ENCODE data around the gene NCOR2. TPM values are rescaled to one million over a fixed set of nuclear protein-coding genes. Genes with fewer than 3 reads are reported as not detected.

The NCOR2 gene
- total and polyA plus RNA-seq, 2 of the 4 experiments (the other 2 are of a cell fraction) = 12.9 to 40.8 TPM

GRCh38 chr12:124558313-124558712 is 9.1 kb downstream of the NCOR2 start (continued):
- TF ChIP-seq CTCF (conservative IDR thresholded peaks at IDR 0.05; ENCODE audit: low read depth, low read length) = no peak
- no peak for TF ChIP-seq RCOR1 (IDR thresholded peaks at IDR 0.05; ENCODE audit: insufficient replicate concordance, low read length)

GRCh38 chr12:124557518-124558223 is 9.7 kb downstream of the NCOR2 start:
- Histone ChIP-seq H3K14ac (replicated peaks; ENCODE audit: low read depth, low read length) (0 out of 2 replicates have a peak overlapping the region, but pooled peaks have one; percentile 14), H3K9me3 (ENCODE audit: control insufficient read depth, insufficient read depth, low read length) (no peaks in the 10 kb centered on the region), H3K4me2 (ENCODE audit: low read depth, low read length) (no peak overlapping the region), H3K36me3 (ENCODE audit: control insufficient read depth, insufficient read depth, low read length) (no peaks in the 10 kb centered on the region), H2AFZ (replicated peaks; ENCODE audit: low read length, poor library complexity) (peak overlapping the region; percentile 59), H4K5ac (ENCODE audit: low read depth, low read length) (no peak overlapping the region), H3K4me1 (ENCODE audit: control insufficient read depth, insufficient read depth, low read length) (peaks cover 7% of the 10 kb centered on the region; the same call in 1 of the 2 replicates), H3K27ac (ENCODE audit: insufficient read depth, low read length) (no peak overlapping the region), H3K56ac (ENCODE audit: extremely low read depth, insufficient read depth, low read length) (no peak overlapping the region), H3K27me3 (ENCODE audit: control insufficient read depth, insufficient read depth, low read length) (no peaks in the 10 kb centered on the region), H3K79me1 (ENCODE audit: low read depth in 1 of 2, low read length in 2 of 2) (peaks cover 11 to 93% of the 10 kb centered on the region in 2 experiments), H3K4ac (ENCODE audit: low read depth, low read length) (no peak overlapping the region), H4K8ac (ENCODE audit: low read depth in 2 of 2, low read length in 2 of 2) (no peak overlapping the region), H3K23ac (ENCODE audit: low read depth, low read length) (no peak overlapping the region), H2AK9ac (replicated peaks; ENCODE audit: low read depth, low read length, poor library complexity) (no peak overlapping the region), H2BK5ac (ENCODE audit: low read depth, low read length, poor library complexity, severe bottlenecking) (no peak overlapping the region), H3K9ac (ENCODE audit: low read depth, low read length) (no peak overlapping the region), H2BK15ac (ENCODE audit: low read depth, low read length) (no peak overlapping the region), H3K18ac (ENCODE audit: low read depth, low read length) (no peak overlapping the region), H2BK120ac (ENCODE audit: low read depth, low read length) (no peak overlapping the region), H4K91ac (ENCODE audit: insufficient read depth, low read depth, low read length) (peak overlapping the region; percentile 21; the same call in 1 of the 2 replicates), H4K20me1 (ENCODE audit: insufficient read depth, low read length) (peaks cover 99% of the 10 kb centered on the region), H2AK5ac (ENCODE audit: low read depth, low read length) (peak overlapping the region; percentile 58; the same call in 1 of the 2 replicates), H2BK20ac (ENCODE audit: low read depth, low read length) (no peak overlapping the region), H3K4me3 (ENCODE audit: insufficient read depth, low read depth, low read length) (no peak overlapping the region), H3K9me1 (ENCODE audit: insufficient read depth, low read length) (peaks cover 5% of the 10 kb centered on the region; the same call in 1 of the 2 replicates)
- DNase-seq (no peak), ATAC-seq (ENCODE audit: low read depth) (peak; percentile 11)
- dilution Hi-C loops (cut with HindIII; ENCODE audit: low sequenced_read_pairs, unreplicated experiment) (no loop called here), in situ Hi-C loops (cut with MboI; ENCODE audit: low sequenced_read_pairs) (no loop called here), intact Hi-C loops (cut with micrococcal nuclease) (no loop called here)
- 88% methylated on average over 3 of the region's 15 CpGs; no CpG with 5 or more reads in 1 of the 2 experiments for WGBS, 2 experiments (ENCODE audit: extremely low coverage in 2 of 2, insufficient read length in 1 of 2)
- BruUV-seq (replicated peaks) = no TSS peak
- ChIA-PET POLR2A (ENCODE audit: unreplicated experiment) (no interaction called here), CTCF (no interaction called here)
- TF ChIP-seq CEBPB (IDR thresholded peaks at IDR 0.05; ENCODE audit: low read depth, low read length) (no peak), ELK1 (IDR thresholded peaks at IDR 0.05; ENCODE audit: borderline replicate concordance, low read depth, low read length) (no peak), CHD1 (IDR thresholded peaks at IDR 0.05; ENCODE audit: low read depth, low read length) (no peak), MAZ (IDR thresholded peaks at IDR 0.05; ENCODE audit: borderline replicate concordance, low read depth, low read length) (no peak)

Measured in IMR-90 (cell line).